CD14-positive monocyte (primary cell): ENCODE results near the gene THSD7B. TPM values are rescaled to one million over a fixed set of nuclear protein-coding genes. Genes with fewer than 3 reads are reported as not detected.

Source experiments
- DNase-seq, 3 donors: peaks; one replicate each; pipeline ENCODE4 v3.0.0-alpha.2; 2011 to 2022
- H2AFZ ChIP-seq: 2 replicates; pipeline ENCODE4 v1.6.0; 2012; ENCODE audit warnings: mild to moderate bottlenecking, low read depth, low read length, inconsistent platforms; ENCODE audit not compliant: insufficient read depth, poor library complexity, severe bottlenecking
- H3K27ac ChIP-seq, 2 donors: 1 replicate in 1 of 2; 2 replicates in 1 of 2; pipeline ENCODE4 v1.5.1; 2012 to 2013; ENCODE audit warnings: low read length in 2 of 2, control low read depth in 1 of 2, inconsistent platforms in 1 of 2, low read depth in 1 of 2, mild to moderate bottlenecking in 1 of 2
- H3K27me3 ChIP-seq, 2 donors: one replicate each; pipeline versions ENCODE4 v1.6.0 to v1.6.1; 2011 to 2013; ENCODE audit warnings: low read length in 2 of 2; ENCODE audit not compliant: control insufficient read depth in 2 of 2, insufficient read depth in 2 of 2
- H3K36me3 ChIP-seq, 2 donors: replicated peaks in 1 of 2; 1 replicate in 1 of 2; 2 replicates in 1 of 2; pipeline versions ENCODE4 v1.5.1 to v1.6.1; 2012 to 2013; ENCODE audit warnings: low read length in 2 of 2, control low read depth in 1 of 2, inconsistent platforms in 1 of 2, mild to moderate bottlenecking in 1 of 2; ENCODE audit not compliant: insufficient read depth in 2 of 2, control insufficient read depth in 1 of 2
- H3K4me1 ChIP-seq, 2 donors: 1 replicate in 1 of 2; 2 replicates in 1 of 2; pipeline versions ENCODE4 v1.5.1 to v1.6.1; 2012 to 2013; ENCODE audit warnings: low read length in 2 of 2, control low read depth in 1 of 2, inconsistent platforms in 1 of 2, mild to moderate bottlenecking in 1 of 2, moderate library complexity in 1 of 2; ENCODE audit not compliant: insufficient read depth in 2 of 2, control insufficient read depth in 1 of 2
- H3K4me2 ChIP-seq: replicated peaks from 2 replicates; pipeline ENCODE3; 2012; ENCODE audit warnings: low read length, moderate library complexity, mild to moderate bottlenecking; ENCODE audit not compliant: poor library complexity, severe bottlenecking; ENCODE audit errors: extremely low read depth
- H3K4me3 ChIP-seq, 3 experiments: fragments of 200-600 bp in 1 of 3; sonication (generic) in 1 of 3; replicated peaks in 1 of 3; 1 replicate in 2 of 3; 2 replicates in 1 of 3; pipeline ENCODE4 v1.5.1; 2011 to 2013; ENCODE audit warnings: low read length in 3 of 3, mild to moderate bottlenecking in 3 of 3, control low read depth in 2 of 3, low read depth in 2 of 3, inconsistent platforms in 1 of 3, moderate library complexity in 1 of 3
- H3K79me2 ChIP-seq: 2 replicates; pipeline ENCODE4 v1.6.0; 2012; ENCODE audit warnings: mild to moderate bottlenecking, control low read depth, inconsistent platforms, low read length, moderate library complexity; ENCODE audit not compliant: insufficient read depth
- H3K9ac ChIP-seq: 2 replicates; pipeline ENCODE4 v1.6.0; 2017; ENCODE audit warnings: low read length, mild to moderate bottlenecking; ENCODE audit not compliant: insufficient read depth, poor library complexity, severe bottlenecking
- H3K9me3 ChIP-seq, 2 donors: replicated peaks in 1 of 2; 1 replicate in 1 of 2; 2 replicates in 1 of 2; pipeline versions ENCODE4 v1.5.1 to v1.6.1; 2012 to 2013; ENCODE audit warnings: low read length in 2 of 2, control low read depth in 1 of 2; ENCODE audit not compliant: control insufficient read depth in 1 of 2, insufficient read depth in 1 of 2
- H4K20me1 ChIP-seq: 2 replicates; pipeline ENCODE4 v1.6.0; 2012; ENCODE audit warnings: mild to moderate bottlenecking, low read length, control low read depth, moderate library complexity; ENCODE audit not compliant: insufficient read depth
- H3K27ac Mint-ChIP-seq, 7 donors: one replicate each; pipeline ENCODE4 v1.8.0; 2020; ENCODE audit warnings: mild to moderate bottlenecking in 7 of 7, mixed read lengths in 7 of 7, moderate library complexity in 6 of 7, inconsistent platforms in 2 of 7
- H3K27me3 Mint-ChIP-seq, 3 donors: one replicate each; pipeline ENCODE4 v1.8.0; 2021 to 2022; ENCODE audit warnings: low read depth in 3 of 3, mild to moderate bottlenecking in 3 of 3, mixed read lengths in 3 of 3, moderate library complexity in 3 of 3, inconsistent platforms in 1 of 3
- H3K36me3 Mint-ChIP-seq, 2 donors: one replicate each; pipeline ENCODE4 v1.8.0; 2020; ENCODE audit warnings: mixed read lengths in 2 of 2, inconsistent platforms in 1 of 2, mild to moderate bottlenecking in 1 of 2
- H3K4me1 Mint-ChIP-seq: one replicate; pipeline ENCODE4 v1.8.0; 2020; ENCODE audit warnings: mild to moderate bottlenecking, mixed read lengths
- H3K4me3 Mint-ChIP-seq, 2 donors: one replicate each; pipeline ENCODE4 v1.8.0; 2020; ENCODE audit warnings: mild to moderate bottlenecking in 2 of 2, mixed read lengths in 2 of 2, moderate library complexity in 1 of 2
- H3K9me3 Mint-ChIP-seq, 7 donors: one replicate each; pipeline ENCODE4 v1.8.0; 2020 to 2022; ENCODE audit warnings: mixed read lengths in 7 of 7, mild to moderate bottlenecking in 6 of 7, moderate library complexity in 6 of 7, inconsistent platforms in 2 of 7
- WGBS: methylation state at CpG from one replicate; pipeline ENCODE4 v1.1.5; 2013; ENCODE audit warnings: missing lambda C conversion rate; ENCODE audit not compliant: insufficient coverage; 5-methylcytosine and 5-hydroxymethylcytosine counted together
- intact Hi-C, 2 donors: fragments of 100-400 bp; cut with micrococcal nuclease; formaldehyde crosslinking; loops; one replicate each; pipeline versions ENCODE4 v1.15.0 to v1.15.1; 2023
- polyA plus RNA-seq, 3 donors: library from polyadenylated mRNA; depleted of rRNA in 1 of 3; unstranded in 2 of 3; stranded (reverse) in 1 of 3; fragments of 300-500 nt in 2 of 3; fragments of >200 nt in 1 of 3; fragmentation: Illumina TruSeq in 2 of 3; gene quantifications; 1 replicate in 2 of 3; 2 replicates in 1 of 3; pipeline ENCODE4 v1.2.3, GENCODE V29; 2012 to 2021
- TF ChIP-seq, protein P1 (sequence below): fragments of 200-600 bp; IDR thresholded peaks from one replicate; pipeline ENCODE4 v1.8.0; 2022; ENCODE audit warnings: antibody characterized with exemption, mild to moderate bottlenecking

The THSD7B gene
- polyA plus RNA-seq, 3 donors = not detected

DNA sequence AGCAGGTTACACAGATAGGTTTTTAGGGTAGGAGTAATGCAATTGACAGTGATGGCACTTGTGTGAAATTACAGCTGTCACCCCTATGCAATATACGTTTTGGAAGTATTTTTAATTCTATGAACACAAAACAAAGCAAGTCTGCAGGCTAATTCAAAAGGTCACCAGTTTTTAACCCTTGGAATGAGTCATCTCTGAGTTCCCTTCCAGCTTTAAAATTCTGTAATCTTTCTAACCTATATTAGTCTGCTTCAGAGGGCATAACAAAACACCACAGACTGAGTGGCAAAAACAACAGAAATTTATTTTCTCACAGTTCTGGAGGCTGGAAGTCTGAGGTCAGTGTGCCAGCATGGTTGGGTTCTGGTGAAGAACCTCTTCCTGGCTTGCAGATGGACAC is 602.0 kb downstream of the THSD7B start:
- no peaks in the 10 kb centered on the region for H3K9me3 ChIP-seq
- H2AFZ ChIP-seq = no peak overlapping the region
- Mint-ChIP-seq H3K4me3 (no peak overlapping the region), H3K27ac (no peak overlapping the region), H3K36me3 (no peaks in the 10 kb centered on the region), H3K9me3 (peaks cover 3 to 11% (median 8%) of the 10 kb centered on the region in 7 donors), H3K4me1 (no peaks in the 10 kb centered on the region), H3K27me3 (no peaks in the 10 kb centered on the region)
- no peak overlapping the region for H3K27ac ChIP-seq
- no peaks in the 10 kb centered on the region for H3K79me2 ChIP-seq
- H3K27me3 ChIP-seq = no peaks in the 10 kb centered on the region
- H3K9ac ChIP-seq = no peak overlapping the region
- no peak overlapping the region for H3K4me3 ChIP-seq
- no peaks in the 10 kb centered on the region for H4K20me1 ChIP-seq
- no CpG with 5 or more reads among the region's 1 CpG for WGBS
- H3K4me2 ChIP-seq = no peak overlapping the region
- intact Hi-C loops = no loop called here
- TF ChIP-seq, protein P1, sequence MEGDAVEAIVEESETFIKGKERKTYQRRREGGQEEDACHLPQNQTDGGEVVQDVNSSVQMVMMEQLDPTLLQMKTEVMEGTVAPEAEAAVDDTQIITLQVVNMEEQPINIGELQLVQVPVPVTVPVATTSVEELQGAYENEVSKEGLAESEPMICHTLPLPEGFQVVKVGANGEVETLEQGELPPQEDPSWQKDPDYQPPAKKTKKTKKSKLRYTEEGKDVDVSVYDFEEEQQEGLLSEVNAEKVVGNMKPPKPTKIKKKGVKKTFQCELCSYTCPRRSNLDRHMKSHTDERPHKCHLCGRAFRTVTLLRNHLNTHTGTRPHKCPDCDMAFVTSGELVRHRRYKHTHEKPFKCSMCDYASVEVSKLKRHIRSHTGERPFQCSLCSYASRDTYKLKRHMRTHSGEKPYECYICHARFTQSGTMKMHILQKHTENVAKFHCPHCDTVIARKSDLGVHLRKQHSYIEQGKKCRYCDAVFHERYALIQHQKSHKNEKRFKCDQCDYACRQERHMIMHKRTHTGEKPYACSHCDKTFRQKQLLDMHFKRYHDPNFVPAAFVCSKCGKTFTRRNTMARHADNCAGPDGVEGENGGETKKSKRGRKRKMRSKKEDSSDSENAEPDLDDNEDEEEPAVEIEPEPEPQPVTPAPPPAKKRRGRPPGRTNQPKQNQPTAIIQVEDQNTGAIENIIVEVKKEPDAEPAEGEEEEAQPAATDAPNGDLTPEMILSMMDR = no peak
- H3K4me1 ChIP-seq = no peaks in the 10 kb centered on the region
- no peaks in the 10 kb centered on the region for H3K36me3 ChIP-seq
- DNase-seq = no peak

DNA sequence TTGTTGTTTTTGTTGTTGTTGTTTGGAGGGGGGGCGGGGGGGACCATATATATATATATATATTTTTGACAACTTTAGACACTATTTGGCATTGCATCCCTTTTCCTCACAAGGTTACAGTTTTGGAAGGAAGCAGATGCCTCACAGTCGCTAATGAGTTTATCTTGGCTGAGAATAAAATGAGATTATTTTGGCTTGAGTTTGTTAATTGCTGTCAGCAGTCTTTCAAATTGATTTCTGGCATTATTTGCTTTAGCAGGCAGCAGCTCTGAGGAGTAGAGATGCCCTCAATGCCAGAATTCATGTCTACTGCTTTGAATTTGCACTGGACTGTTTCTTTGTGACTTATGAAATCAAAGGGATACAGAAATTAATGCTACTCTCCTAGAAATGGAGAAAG is 603.8 kb downstream of the THSD7B start:
- no peaks in the 10 kb centered on the region for H3K36me3 Mint-ChIP-seq
- no peaks in the 10 kb centered on the region for H3K4me1 ChIP-seq
- peaks cover 0 to 6% (median 5%) of the 10 kb centered on the region in 7 donors for H3K9me3 Mint-ChIP-seq
- H3K36me3 ChIP-seq = no peaks in the 10 kb centered on the region
- no peaks in the 10 kb centered on the region for H4K20me1 ChIP-seq
- no peak overlapping the region for H3K4me3 ChIP-seq
- DNase-seq = no peak
- no CpG with 5 or more reads among the region's 2 CpGs for WGBS
- H3K27ac Mint-ChIP-seq = no peak overlapping the region
- no peak overlapping the region for H3K27ac ChIP-seq
- H3K4me3 Mint-ChIP-seq = no peak overlapping the region
- no peak overlapping the region for H2AFZ ChIP-seq
- H3K9ac ChIP-seq = no peak overlapping the region
- no peaks in the 10 kb centered on the region for H3K9me3 ChIP-seq
- no peaks in the 10 kb centered on the region for H3K27me3 Mint-ChIP-seq
- TF ChIP-seq, protein P1 = no peak
- H3K4me1 Mint-ChIP-seq = no peaks in the 10 kb centered on the region
- H3K79me2 ChIP-seq = no peaks in the 10 kb centered on the region
- intact Hi-C loops = no loop called here
- no peak overlapping the region for H3K4me2 ChIP-seq
- no peaks in the 10 kb centered on the region for H3K27me3 ChIP-seq
